22Rv1 (cell line): ENCODE data around the gene NTN4.

ENCODE experiments used
- H3K27ac ChIP-seq: fragments of 450-650 bp; 2 replicates; pipeline ENCODE4 v1.5.1; 2017
- CTCF ChIP-seq: fragments of 450-650 bp; IDR thresholded peaks from 2 replicates; pipeline ENCODE4 v1.5.1; 2017; ENCODE audit warnings: mild to moderate bottlenecking
- ZFX ChIP-seq: fragments of 450-650 bp; IDR thresholded peaks from 2 replicates; pipeline ENCODE4 v1.6.1; 2017; ENCODE audit warnings: antibody characterized with exemption, borderline replicate concordance

NTN4 gene

GRCh38 chr12:95608252-95609033 lies 182.1 kb downstream of the NTN4 start:
- no peak overlapping the region for H3K27ac ChIP-seq
- no peak for TF ChIP-seq CTCF
- no peak for TF ChIP-seq ZFX
